ENCODE measurements around the gene SHROOM3.
"Not testable (repeated sequence)": the region's sequence is repeated elsewhere in the genome, so short reads cannot be mapped to it uniquely, and the experiment has no call there.

SHROOM3 gene

DNA sequence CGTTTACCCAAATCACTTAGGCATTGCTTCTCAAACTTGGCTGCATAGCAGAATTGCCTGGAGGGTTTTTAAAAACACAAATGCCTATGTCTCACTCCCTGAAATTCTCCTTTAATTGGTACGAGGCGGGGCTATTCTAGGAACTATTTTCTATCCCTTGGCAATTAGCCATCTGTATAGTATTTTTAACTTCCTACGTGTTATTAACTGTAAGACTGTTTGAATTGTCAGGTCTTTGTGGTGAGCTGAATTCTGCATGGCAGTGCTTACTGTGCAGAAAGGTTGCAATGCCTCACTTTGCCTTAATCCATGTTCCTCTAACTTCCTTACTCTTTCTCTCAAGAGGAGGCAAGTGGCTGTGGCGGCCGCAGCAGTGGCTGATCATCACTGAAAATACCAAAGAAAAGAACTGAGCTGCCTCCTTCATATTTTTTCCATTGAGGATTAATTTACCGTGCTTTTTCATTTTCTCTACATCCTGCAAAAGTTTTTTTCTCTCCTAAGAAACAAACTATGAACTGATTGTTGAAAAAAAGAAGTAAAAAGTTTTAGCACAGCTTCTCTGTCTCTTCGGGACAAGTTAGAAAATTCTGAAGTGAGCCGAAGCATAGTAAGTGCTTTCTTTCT, at the start of gene SHROOM3:
Gene SHROOM3 (plus strand): TSS at position 329 of the 627 bp plus-strand sequence. CDS start 824 bp downstream, outside the sequence.
- no peak for DNase-seq

DNA sequence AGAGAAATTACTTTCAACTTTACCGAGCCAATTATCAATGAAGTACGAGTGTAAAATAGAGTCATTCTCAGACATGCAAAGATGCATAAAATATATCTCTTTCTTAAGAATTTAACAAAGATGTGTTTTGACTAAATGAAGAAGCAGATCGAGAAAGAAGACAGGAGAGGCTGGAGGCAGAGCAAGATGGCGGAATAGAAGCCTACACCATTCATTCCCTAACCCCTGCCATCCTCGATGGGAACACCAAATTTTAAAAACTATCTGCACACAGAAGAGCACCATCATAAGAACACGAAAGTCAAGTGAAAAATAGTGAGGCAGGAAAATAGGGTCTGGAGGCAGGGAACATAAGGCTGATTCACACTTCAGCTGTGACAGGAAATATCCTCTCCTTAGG, 49.1 kb upstream of the SHROOM3 start:
- DNase-seq: no peak

DNA sequence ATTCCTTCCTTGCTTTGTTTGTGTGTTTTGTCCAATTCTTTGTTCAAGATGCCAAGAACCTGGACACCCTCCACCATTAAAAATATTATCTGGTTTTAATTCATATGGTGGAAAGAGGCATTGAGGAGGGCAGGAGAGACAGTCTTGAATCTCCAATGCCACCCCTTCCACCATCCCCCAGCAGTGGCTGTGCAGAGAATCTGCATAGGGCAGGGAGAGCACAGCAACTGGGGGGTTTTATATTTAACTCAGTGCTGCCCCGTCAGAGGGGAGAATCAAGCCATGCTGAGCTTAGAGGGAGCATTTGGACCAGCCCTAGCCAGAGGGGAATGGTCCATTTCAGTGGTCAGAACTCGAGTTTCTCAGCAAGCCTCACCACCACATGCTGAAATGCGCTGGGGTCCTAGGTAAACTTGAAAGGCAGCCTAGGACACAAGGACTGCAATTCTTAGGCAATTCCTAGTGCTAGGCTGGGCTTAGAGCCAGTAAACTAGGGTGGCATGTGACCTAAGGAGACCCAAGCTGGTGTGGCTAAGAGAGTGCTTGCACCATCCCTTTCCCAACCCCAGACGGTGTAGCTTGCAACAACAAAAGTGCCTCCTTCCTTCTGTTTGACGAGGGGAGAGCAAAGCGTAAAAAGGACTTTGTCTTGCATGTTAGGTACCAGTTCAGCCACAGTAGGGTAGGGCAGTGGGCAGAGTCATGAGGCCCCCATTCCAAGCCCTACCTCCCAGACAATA, 48.3 kb upstream of the SHROOM3 start:
- no peak for DNase-seq

DNA sequence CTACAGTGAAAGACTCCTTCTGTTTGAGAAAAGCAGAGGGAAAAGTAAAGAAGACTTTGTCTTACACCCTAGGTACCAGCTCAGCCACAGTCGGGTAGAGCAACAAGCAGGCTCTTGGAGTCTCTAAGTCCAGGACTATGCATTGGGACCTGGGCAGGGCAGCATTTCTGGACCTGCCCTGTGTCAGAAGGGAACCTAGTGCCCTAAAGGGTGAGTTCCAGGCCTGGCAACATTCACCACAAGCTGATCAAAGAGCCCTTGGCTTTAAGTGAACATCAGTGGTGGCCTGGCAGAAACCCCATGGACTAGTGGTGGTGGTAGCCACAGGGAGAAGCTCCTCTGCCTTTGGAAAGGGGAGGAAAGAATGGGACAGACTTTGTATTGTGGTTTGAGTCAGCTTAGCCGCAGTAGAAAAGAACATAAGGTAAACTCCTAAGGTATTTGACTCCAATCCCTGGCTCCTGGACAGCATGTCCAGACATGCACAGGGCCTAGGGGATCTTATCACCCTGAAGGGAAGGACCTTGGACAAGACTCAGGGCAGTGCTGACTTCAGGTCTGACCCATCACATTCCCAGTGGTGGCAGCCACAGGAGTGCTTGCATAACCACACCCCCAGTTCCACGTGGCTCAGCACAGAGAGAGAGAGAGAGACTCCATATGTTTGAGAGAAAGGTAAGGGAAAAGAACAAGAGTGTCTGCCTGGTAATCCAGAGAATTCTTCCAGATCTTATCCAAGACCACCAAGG, 46.7 kb upstream of the SHROOM3 start:
- DNase-seq: no peak

DNA sequence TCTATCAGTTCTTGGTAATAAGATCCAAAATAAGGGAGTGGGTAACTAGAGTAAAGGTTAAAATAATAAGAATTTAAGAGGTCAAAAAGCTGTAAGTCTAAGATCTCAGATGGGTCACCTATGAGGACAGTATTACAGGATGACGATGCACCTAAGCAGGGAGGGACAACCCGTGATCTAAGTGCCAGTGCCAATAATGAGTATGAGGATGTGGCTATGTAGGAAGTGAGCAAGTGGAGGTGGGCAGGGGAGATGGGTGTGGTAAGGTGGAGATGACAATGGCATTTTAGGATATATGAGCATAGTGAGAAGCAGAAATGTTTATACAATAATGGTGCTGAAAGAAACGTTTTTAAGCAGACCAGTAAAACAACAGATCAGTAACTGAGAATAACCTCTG, 33.4 kb upstream of the SHROOM3 start:
- no peak for DNase-seq

DNA sequence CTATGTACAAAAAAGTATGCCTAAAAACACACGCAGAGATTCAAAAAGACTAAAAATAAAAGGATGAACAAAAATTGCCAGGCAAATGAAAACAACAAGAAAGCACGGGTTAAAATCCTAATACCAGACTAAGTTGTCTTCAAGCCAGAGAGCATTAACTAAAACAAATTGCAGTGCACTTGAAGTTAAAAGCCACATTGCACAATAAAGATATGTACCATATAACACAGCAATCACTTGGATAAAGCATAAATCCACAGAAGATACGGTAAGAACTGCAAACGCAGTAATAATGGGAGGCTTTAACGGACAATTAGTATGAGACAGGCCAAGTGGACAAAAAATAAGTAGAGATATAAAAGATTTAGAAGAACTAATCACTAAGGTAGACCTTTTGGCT, 28.9 kb upstream of the SHROOM3 start:
- no peak for DNase-seq

DNA sequence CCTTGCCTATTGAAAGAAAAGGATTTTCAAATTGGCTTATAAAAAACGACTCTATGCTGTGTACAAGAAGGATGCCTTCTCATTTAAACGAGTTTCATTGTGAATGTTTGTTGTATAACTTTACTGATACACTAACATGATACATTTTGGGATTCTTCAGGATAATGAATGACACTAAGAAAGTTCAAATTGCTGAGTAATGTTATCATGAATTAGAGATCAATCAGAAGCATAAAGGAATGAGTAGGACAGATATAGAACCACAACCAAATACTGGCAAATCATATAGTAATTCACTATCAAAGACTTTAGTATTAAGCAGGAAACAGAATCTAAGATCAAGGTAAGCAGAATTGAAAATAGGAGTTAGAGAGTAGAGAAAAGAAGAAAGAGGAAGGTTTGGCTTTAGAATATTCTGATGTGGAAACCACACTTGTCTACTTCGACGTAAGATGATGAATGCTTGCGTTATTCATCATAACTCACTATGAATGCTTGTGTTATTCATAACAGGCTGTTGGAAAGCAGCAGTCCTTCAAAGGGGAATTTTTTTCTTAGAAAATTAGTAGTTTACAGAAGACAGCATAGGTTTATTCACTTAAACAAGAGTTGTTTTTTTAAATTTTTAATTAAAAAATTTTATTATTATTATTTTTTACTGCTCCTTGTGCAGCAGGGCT, 27.4 kb upstream of the SHROOM3 start:
- no peak for DNase-seq

DNA sequence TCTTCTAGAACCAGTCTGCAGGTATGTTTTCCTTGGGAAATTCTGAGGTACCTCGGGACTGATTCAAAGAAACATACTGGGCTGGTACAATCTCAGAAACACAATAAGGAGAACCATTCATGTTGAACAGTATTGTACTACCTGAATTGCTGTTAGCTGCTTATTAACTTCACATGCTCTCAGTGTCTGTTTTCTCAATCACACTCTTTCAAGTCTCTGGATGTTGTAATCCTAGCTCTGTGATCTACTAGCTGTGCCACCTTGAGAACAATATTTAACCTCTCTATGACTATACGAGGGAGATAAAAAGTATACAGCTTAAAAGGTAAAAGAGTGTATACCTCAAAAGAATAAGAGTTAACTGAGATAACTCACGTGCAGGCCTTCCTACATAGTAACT, 24.4 kb upstream of the SHROOM3 start:
- no peak for DNase-seq

DNA sequence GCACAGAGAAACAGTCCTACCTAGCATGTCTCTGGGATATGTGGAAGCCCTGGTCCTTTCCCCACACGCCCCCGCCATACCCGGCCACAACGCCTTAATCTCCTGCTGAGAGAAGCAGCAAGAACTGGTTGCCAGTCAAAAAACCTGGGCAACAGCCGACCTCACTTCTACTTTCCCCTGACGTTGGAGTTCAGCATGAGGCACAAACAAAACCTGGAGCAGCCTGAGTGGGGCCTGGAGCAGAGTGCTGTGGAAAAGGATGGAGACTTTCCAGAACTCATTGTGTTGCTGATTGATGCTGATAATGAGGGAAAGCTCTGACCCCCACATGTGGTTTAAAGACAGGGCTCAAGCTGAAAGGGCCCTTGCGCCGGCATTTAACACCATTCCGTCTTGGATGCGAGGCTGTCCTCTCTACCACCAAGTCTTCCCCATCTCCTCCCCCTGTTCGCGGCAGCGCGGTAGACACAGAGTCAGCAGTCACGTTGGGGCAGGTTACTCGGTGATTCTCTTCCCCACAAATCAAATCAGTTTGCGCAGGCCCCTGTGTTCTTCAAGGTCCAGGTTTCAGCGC, 14.8 kb upstream of the SHROOM3 start:
- no peak for DNase-seq

DNA sequence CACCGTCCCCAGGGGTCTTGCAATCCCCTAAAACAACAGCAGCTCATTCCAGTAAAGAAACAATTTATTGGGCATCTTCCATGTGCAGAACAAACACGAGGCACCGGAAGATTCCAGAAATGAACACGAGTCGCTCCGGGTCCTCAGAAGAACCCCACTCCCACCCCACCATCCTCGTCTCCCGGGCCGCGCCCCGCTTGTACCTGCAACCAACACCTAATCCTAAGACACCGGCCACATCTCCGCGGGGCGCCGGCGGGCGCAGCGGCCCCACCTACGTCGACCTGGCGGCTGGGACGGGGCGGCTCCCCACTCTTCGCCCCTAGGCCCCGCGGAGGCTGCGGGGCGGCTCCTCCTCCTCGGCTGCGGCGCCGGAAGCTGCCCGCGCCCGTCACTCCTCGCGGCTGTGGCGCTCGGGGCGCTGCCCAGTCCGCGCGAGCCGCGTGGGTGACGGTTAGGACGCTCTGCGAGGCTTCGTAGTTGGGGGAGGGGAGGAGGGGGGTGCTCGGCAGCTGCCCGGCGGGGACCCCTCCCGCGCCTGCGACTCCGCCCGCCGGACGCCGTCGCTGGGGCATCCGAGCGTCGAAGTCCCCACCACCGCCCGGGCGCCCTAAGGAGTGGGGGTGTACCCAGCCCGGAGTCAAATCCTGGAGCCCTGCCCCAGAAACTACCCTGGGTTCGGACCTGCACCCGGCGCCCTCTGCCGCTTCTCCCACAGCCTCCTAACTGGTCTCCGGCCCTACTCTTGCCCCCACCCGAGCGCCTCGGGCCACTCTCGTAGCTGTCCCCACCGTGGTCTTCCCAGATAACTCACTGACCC, 14.1 kb upstream of the SHROOM3 start, which contains the start of gene CCDC158:
Gene CCDC158 (minus strand): TSS at position 380 of the 820 bp plus-strand sequence. CDS start 17,934 bp downstream, outside the sequence.
- DNase-seq: no peak

DNA sequence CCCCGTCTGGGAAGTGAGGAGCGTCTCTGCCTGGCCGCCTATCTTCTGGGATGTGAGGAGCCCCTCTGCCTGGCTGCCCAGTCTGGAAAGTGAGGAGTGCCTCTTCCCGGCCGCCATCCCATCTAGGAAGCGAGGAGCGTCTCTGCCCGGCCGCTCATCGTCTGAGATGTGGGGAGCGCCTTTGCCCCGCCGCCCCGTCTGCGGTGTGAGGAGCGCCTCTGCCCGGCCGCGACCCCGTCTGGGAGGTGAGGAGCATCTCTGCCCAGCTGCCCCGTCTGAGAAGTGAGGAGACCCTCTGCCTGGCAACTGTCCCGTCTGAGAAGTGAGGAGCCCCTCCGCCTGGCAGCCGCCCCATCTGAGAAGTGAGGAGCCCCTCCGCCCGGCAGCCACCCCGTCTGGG, 11.9 kb upstream of the SHROOM3 start:
- DNase-seq: not testable (repeated sequence)

DNA sequence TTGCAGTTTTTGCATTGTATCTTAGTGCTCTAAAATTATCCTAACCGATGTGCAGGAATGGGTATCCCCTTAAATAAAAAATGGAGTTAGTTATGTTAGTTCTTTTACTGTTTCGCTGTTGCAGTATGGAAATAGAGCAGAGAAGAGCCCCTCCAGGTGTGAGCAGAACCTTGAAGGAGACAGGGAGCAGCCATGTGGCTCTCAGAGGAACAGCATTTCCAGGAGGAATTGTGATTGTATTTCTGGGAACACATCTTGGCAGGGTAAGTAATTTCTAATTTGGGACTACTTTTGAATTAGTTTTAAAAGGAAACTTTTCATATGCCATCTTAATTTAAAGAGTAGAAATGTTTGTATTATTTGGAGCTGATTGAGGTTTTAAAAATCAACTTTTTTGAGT, 8.8 kb upstream of the SHROOM3 start:
- no peak for DNase-seq

DNA sequence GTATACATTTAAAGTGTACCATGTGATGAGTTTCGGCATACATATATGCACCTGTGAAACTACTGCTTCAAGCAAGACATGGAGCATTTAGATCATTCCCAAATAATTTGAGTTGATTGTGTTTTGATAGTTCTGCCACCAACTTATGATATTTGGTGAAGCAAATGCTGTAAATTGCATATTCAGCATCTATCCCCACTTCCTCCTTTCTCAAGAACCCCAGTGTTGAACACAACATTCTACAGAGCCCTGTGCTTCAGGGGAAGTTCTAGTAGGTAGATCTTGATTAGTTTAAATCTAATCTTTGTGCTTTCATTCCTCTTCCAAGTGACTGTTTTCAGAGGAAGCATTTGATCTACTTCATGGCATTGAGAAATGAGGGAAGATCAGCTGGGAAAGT, 5.4 kb upstream of the SHROOM3 start:
- DNase-seq: no peak

DNA sequence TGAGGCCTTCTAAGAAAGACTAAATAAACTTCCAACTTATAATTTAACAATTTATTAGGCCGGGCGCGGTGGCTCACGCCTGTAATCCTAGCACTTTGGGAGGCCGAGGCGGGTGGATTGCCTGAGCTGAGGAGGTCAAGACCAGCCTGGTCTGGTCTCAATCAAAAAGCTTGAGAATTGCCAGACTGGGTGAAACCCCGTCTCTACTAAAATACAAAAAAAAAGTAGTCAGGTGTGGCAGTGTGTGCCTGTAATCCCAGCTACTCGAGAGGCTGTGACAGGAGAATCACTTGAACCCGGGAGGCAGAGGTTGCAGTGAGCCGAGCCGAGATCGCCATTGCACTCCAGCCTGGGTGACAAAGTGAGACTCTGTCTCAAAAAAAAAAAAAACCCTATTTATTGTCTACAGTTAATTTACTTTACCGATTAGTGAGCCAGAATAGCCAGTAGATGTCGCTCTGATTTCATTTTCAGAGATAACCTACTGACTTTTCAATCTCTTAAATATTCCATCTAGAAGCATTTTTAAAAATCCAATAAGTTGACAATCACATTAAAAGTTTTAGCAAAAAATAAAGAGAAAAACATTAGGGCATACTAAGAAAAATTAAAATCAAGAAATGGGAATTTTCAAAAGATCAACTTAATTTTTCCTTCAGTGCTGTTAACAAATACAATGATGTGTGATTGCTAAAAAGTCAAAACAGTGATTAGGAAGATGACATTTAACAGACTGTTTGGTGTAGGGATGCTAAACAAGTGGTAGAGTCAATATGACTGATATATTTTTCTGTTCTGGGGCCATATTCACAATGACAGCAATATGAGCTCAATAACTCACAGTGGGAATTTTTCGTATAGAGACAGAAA, 4.3 kb upstream of the SHROOM3 start:
- peak; percentile 39 for DNase-seq

DNA sequence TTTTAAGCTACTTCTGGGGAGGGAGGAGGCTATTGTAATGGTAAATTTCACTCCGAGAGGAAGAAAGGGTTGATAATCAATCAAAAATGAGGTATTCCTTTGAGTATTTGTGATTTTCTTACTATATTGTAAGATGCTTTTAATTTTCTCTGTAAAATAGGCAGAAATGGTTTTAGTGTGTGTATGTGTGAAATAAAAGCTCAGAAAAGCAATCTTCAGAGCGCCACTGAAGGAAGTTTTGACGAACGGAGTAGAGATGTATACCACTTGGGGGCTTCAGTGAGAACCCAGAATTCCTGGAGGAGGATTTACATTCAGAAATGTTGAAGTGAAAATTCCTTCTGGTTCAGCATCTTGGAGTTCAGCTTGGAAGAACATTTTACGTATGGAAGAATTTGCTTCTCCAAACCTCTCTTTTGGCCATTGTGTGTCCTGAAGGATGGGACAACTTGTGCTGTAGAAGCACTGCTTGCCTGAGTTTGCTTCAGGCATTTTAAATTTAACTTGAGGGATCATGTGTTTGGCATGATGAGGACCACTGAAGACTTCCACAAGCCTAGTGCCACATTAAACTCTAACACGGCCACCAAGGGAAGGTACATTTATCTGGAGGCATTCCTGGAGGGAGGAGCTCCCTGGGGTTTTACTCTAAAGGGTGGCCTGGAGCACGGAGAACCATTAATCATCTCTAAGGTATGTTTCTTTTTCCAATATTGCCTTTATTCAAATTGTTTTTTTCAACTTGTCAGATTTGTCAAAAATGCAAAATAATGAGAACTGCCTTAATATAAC, 695 bp downstream of the SHROOM3 start:
- no peak for DNase-seq

DNA sequence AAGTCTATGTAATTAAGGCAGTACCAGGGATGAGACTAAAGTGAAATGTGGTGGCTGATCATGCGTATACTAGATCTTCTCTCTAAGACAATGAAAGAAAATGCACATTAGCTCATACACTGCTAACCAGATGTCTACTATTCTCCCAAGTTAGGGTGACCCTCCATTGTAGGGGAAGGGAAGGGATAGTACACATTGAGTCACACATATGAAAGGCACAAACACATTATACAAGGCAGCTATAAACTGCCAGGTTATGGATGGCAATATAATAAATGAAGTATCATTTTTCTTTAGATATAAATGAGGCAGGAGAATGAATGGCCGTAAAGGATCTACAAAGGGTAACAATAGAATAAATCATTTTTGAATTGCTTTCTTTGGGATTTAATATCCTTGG, 4.5 kb downstream of the SHROOM3 start:
- DNase-seq: no peak

DNA sequence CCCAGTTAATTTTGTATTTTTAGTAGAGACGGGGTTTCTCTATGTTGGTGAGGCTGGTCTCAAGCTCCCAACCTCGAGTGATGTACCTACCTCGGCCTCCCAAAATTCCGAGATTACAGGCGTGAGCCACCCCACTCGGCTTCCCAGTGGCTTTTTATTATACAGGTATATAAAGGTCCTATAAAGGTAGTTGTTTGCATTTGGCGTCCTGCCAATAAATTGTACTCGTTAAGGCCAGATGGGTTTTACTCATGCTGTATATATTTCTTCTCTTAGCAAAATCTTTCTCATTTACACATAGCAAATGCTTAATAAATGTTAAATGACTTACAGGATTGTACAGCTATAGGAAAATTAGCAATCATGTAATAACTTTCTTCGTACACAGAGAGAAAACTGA, 6.9 kb downstream of the SHROOM3 start:
- DNase-seq: no peak

DNA sequence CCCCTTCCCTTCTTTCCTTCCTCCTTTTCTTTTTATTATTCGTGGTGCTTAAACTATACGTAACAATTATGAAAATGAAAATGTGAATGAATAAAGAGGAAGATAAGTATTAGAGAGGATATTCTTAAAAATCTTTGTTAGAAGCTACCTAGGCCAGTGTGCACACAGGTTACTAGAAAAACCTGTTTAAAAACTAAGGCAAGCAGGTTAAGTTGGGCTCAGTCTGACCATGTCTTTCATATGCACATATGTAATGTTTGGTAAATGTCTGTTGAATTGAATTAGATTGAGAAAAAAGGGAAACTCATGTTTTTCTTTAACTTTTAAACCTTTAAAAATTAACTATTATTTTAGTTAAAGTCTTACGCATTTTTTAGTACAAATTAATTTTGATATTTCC, 7.8 kb downstream of the SHROOM3 start:
- no peak for DNase-seq

DNA sequence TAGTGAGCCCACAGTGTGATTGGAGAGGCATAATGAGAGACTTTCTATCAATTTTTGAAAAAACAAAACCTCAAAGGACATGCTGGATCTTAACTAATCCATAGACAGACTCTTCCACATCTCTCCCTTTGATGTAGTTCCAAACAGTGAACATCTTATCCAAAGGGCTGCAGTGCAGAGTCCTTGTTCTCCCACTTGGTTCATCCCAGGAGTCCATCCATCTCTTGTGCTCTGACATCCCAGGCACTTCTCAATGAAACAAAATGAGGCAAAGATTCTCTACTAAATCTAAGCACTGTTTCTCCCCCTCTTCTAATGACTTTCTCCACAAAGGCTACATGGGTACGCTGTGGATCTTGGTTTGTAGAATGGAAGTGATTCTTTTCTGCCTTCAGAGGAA, 8.3 kb downstream of the SHROOM3 start:
- no peak for DNase-seq

DNA sequence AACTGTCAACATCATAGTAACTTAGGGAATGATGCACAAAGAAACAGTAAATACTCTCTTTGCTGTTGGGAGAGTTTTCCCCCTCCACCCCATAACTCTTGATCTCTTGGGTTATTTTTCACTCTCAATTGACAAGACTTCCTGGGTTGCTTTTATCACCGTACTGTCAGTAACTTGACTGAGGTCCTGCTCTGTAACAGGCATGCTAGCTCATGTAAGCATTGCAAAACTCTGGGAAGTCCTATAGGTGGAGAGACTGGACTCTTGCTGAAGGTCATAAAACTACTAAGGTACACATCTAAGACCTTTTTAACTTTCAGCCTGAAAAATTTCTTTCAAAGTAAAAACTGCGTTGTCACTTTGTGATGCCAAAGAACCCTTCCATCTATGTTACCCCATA, 10.9 kb downstream of the SHROOM3 start:
- no peak for DNase-seq
